GM21576 (cell line): ENCODE data around the gene ACADM.
A peak's percentile ranks its signal among the peaks of the same experiment; 100 is the strongest.
"Not testable (repeated sequence)": the region's sequence is repeated elsewhere in the genome, so short reads cannot be mapped to it uniquely, and the experiment has no call there.

Experiments used
- ATAC-seq: cut with Tn5 transposase; IDR thresholded peaks from one replicate; pipeline ENCODE4 v1.9.1; 2021; ENCODE audit warnings: mild to moderate bottlenecking, moderate library complexity; ENCODE audit not compliant: unreplicated experiment

The ACADM gene

DNA sequence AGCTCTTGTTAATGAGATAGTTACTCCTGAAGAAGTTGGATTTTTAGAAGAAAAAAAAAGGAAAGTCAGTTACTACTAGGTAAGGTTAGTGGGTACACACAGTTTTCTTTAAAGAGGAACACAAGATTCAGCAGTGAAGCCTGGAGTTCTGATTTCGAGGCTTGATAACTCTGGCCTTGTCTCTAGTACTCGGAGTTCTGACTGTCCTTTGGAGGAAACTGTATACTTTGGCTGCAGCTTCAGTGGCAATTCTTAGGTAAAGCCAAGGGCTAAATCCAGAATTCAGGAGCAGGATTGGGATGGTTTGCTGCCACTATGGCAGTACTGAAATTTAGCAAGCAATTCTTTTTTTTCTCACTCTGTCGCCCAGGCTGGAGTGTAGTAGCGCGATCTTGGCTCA is 9.2 kb downstream of the ACADM start:
- ATAC-seq, result no peak

DNA sequence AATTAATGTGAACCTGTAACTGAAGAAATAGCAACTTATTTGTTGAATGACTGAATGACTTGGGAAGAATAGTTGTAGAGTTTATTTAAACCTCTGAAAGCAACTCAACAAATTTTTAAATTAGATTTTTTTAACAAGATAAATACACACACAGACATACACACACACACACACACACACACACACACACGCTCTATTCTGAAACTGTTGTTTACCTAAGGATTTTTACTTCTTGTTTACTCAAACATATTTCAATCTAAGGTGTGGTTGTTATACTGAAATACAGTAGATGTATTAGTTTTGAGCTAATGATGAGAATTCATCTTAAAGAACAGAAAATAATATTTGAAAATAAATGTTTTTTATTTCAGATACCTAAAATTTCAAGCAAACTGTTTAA is 11.5 kb downstream of the ACADM start:
- no peak for ATAC-seq

DNA sequence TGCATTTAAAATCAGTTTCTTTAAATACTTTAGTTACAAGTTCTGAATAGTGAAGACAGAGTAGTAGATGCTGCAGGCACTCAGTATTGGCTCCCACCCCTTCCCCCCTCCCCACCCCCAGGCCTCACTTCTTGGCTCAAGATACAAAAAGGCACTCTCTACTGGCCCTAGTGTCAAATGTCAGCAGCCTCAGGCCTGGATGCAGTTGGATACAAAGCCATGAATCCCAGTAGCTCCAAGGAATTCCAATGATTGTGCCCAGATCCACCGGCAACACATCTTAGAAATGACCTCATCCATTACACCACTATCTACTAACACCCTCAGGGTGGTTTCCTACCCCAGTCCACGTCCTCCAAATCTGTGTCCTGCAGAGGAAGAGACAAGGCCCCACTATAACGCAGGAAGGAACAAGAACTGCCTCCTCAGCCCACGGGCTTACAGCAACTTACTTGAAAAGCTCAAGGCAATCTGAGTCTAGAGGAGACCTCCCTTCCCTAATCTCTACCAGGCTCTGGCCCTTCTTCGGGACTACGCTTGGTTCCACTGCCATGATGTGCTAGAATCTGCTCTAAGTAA is 17.6 kb downstream of the ACADM start:
- ATAC-seq, result no peak

DNA sequence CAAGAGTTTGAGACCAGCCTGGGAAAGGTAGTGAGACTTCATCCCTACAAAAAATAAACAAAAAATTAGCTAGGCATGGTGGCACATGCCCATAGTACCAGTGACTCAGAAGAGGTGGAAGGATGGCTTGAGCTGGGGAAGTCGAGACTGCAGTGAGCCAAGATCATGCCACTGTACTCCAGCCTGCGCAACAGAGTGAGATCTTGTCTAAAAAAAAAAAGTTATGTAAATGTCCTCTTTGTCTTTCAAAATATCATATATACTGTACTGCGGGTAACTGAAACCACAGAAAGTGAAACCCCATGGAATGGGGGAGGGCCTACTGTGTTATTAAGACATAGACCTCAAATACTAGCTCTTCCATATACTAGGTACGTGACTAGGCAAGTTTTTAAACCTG is 20.8 kb downstream of the ACADM start:
- peak; percentile 85 for ATAC-seq

DNA sequence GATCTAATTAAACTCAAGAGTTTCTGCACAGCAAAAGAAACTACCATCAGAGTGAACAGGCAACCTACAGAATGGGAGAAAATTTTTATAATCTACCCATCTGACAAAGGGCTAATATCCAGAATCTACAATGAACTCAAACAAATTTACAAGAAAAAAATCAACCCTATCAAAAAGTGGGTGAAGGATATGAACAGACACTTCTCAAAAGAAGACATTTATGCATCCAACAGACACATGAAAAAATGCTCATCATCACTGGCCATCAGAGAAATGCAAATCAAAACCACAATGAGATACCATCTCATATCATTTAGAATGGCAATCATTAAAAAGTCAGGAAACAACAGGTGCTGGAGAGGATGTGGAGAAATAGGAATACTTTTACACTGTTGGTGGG is 32.7 kb downstream of the ACADM start:
- not testable (repeated sequence) for ATAC-seq

DNA sequence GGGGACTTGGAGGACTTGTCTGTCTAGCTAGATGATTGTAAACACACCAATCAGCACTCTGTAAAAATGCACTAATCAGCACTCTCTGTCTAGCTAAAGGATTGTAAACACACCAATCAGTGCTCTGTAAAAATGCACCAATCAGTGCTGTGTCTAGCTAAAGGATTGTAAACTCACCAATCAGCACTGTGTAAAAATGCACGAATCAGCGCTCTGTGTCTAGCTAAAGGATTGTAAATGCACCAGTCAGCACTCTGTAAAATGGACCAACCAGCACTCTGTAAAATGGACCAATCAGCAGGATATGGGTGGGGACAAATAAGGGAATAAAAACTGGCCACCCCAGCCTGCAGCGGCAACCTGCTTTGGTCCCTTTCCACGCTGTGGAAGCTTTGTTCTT is 34.0 kb downstream of the ACADM start:
- ATAC-seq, result not testable (repeated sequence)

DNA sequence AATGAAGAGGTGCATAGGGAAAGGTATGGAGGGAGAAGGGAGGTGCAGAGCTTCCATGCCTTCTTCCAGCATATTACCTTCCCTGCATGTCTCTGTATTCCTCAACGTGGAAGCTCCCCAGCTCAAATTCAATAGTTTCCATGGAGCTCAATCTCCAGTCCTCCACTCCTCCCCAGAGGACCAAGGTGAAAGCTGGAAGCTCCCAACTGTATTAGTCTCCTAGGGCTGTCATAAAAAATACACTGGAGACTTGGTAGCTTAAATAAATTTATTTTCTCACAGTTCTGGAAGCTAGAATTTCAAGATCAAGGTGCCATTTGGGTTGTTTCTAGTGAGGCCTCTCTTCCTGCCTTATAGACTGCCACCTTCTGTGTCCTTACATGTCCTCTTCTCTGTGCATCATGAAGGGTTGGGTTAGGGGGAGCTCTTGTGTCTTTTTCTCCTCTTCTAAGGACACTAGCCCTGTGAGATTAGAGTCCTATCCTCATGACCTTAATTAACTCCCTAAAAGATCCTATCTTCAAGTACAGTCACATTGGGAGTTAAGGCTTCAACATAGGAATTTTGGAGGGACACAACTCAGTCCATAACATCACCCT is 39.6 kb downstream of the ACADM start:
- no peak for ATAC-seq

DNA sequence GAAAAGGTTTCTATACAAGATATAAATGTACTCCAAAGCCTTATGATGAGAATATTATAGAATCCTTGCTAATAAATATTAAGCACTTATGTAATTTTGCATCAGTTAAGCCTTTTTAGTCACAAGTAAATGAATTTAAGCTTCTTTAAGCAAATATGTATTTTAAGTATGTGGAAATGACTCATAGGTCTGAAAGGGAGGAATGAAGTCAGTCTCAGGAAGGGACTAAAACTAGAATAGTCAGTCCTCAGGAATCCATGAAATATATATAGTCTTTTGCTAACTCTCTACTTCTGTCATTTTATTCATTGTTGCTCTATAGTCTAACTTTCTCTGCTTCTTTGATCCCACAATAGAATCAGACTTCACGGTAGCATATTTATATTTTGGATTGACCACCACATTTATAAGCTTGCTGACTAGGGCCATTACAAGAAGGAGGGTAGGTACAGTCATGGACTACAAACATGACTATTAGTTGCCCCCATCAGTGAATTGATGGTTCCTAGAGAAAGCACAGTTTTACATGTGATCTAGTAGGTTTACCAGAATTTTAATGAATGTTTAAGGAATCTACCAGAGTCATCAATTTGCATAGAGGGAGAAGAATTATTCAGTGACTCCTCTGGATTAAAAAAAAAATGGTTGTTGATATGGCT is 41.3 kb downstream of the ACADM start:
- ATAC-seq, result no peak

DNA sequence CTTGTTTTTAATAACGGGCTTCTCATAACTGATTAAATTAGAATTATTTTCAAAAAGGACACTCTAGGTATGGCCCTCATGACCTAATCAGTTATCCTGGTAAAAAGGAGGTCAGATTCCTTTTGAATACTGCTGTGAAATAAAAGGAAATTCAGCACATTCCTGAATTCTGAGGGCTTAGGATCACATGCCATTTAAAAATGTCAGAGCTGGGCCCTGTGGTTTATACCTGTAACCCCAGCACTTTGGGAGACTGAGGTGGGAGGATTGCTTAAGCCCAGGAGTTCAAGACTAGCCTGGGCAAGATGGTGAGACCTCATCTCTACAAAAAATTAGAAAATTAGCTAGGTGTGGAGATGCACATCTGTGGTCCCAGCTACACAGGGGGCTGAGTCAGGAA is 43.5 kb downstream of the ACADM start:
- no peak for ATAC-seq

DNA sequence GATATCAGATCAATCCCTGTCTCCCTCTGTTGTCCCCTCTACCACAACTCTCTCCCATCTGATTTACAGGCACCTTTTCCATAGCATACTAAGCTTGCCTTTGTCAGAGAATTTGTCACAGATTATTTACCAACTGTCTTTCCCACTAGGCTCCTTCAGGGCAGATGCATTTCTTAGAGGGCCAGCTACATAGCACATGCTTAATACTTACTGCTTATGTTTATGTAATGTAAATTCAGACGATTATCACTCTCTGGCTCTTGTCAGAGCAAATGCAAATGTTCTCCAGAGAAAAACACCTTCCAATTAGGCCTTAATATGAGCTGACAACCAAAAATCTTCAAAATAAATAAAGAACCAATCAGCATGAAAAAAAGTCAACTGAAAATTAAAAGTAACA is 46.3 kb downstream of the ACADM start:
- ATAC-seq, result no peak

DNA sequence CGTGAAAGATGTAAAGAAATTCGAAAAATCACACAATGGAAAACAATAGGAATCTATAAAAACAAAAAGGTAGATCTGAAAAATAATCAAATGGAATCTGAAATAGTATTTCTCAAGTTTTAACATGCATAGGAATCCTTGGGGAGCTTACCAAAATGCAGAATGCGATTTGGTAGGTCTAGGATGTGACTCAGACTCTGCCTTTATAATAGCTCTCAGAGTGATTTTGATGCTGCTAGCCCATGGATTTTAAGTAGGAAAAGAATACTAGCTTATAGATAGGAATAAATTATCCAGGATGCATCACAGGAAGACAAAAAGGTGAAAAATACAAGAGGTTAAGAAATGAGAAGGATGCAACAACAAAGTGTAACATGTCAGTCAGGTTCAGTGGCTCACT is 47.5 kb downstream of the ACADM start:
- ATAC-seq, result no peak

DNA sequence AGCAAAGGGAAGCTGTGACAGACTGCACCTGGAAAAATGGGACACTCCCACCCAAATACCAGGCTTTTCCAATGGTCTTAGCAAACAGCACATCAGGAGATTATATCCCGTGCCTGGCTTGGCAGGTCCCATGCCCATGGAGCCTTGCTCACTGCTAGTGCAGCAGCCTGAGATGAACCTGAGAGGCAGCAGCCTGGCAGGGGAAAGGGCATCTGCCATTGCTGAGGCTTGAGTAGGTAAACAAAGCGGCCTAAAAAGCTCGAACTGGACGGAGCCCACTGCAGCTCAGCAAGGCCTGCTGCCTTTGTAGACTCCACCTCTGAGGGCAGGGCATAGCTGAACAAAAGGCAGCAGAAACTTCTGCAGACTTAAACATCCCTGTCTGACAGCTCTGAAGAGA is 53.3 kb downstream of the ACADM start:
- ATAC-seq, result not testable (repeated sequence)

DNA sequence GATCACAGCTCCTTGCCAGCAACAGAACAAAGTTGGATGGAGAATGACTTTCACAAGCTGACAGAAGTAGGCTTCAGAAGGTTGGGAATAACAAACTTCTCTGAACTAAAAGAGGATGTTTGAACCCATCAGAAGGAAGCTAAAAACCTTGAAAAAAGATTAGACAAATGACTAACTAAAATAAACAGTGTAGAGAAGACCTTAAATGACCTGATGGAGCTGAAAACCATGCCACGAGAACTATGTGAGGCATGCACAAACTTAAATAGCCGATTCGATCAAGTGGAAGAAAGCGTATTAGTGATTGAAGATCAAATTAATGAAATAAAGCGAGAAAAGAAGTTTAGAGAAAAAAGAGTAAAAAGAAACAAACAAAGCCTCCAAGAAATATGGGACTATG is 54.2 kb downstream of the ACADM start:
- not testable (repeated sequence) for ATAC-seq

DNA sequence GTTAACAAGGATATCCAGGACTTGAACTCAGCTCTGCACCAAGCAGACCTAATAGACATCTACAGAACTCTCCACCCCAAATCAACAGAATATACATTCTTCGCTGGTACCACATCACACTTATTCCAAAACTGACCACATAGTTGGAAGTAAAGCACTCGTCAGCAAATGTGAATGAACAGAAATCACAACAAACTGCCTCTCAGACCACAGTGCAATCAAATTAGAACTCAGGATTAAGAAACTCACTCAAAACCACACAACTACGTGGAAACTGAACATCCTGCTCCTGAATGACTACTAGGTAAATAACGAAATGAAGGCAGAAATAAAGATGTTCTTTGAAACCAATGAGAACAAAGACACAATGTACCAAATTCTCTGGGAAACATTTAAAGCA is 55.7 kb downstream of the ACADM start:
- ATAC-seq, result not testable (repeated sequence)

DNA sequence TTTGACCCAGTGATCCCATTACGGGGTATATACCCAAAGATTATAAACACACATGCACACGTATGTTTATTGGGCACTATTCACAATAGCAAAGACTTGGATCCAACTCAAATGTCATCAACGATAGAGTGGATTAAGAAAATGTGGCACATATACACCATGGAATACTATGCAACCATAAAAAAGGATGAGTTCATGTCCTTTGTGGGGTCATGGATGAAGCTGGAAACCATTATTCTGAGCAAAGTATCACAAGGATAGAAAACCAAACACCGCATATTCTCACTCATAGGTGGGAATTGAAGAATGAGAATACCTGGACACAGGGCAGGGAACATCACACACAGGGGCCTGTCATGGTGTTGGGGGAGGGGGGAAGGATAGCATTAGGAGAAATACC is 59.4 kb downstream of the ACADM start:
- not testable (repeated sequence) for ATAC-seq

DNA sequence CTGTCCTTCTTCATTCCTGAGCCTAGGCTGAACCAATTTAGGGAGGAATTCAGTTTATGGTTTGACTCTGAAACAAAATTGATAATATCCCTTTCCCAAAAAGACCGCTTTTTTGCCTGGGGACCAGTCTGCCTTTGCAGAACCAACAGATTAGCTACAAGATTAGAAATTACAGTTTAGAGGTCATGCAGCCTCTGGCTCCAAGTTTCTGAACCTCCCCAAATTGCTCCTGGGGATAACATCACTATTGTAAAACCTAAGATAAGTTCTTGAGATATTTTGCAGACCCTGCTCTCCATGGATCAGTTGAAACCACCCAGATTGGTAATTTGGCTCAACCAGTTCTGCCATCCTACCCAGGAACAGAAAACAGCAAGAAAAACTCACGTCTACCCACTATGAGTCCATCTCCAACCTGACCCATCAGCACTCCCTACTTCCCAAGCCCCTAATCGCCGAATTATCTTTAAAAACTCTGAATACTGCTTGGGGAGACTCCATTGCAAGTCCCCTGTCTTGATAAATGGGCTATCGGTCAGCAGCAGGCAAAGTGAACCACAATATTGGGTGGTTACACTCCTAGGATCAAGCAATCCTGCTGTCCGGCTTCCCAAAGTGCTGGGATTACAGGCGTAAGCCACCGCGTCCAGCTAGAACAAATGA is 60.9 kb downstream of the ACADM start:
- peak; percentile 3 for ATAC-seq

DNA sequence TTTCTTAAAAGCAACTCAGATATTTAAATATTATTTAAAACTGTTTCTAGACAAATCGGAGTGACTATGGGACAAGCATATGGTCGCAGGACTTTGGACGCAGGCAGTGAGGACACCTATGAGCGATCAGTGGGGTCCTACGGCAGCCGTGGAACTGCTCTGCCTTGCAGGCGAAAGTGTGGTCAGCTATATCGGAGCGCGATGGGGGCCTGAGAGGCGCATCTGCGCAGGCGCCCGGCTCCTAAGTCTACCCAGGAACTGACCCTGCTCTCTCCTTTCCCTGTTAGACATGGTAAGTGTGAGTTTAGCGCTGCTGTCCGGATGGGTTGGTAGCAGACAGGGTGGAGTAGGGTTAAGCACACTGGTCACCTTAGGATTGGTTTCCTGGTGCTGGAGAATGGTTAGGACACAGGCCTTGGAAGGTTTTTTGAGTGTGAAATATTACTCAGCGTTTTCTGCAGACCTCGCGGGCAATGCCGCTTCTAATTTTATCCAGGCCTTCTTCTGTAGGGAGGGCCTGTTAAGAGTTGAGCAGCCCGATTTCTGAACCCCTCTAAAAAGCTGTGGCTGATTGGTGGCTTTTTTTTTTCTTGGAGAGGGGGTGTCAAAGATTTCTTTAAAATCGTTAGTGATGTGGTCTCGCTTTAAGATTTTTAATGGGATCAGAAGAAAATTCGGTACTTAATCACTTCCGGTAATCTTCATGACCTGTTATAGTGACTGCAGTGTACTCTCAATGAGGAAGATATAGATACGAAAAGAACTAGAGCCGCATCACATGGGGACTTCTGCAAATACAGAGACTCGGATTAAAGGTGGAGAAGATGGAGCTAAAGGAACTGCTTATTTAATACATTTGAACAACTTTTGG is 61.7 kb downstream of the ACADM start, which contains the start of gene RABGGTB:
Gene RABGGTB, plus strand, starts transcription at position 274 of the 871 bp plus-strand sequence. Its CDS starts 16 bp downstream, at position 290.
- ATAC-seq, result peak; percentile 68

DNA sequence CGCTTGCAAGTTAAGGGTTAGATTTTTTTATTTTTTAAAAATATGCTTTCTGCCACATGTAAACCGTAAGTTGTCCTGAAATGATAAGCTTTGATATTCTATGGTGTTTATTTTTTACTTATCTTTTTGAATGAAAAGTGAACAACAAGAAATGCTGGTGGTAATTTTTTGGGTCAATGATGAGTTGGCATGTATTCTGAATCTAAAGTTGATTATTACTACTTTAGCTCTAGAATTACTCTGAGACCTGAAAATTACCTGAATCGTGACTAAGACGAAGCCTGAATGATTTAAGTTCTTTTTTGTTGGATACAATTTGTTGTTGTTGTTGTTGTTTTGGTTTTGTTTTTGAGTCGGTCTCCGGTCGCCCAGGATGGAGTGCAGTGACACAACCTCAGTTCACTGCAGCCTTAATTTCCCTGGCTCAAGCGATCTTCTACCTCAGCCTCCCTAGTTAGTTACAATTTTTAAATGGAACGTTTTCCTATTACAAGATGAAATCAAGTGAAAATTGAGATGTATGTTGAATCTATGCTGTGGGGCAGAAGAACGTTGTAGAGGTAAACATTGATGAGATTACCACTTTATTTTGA is 62.5 kb downstream of the ACADM start:
- no peak for ATAC-seq

DNA sequence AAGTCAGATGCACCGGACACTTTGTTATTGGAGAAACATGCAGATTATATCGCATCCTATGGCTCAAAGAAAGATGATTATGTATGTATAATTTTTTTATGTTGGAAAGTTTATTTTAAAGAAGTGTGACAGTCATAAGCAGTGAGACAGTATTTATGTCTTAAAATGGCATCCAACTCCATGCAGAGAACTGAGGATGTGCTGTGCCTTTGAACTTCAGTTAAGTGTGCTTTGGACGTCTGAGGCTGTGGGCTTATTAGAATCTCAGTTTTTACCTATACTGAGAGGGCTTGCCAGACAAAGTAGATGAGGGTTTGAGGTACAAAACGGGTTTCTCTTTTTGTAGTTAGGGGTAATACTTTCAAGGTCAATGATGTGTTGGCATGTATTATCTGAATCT is 63.0 kb downstream of the ACADM start:
- ATAC-seq, result no peak

DNA sequence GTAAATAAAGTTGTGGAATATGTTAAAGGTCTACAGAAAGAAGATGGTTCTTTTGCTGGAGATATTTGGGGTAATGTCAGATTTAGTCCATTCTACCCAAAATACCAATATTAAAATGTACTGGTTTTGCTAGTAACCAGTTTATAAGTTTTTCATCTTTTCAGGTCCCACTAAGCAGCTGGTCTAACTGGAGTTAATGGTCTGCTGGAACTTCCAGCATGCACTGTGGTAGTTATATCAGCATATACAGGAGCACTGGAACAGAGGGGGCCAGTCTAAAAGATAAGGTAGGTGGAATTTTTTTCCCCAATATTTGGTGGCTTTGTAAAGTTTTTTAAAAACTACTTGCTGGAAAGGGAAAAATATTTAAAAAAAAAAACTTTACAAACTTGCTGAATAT is 65.5 kb downstream of the ACADM start:
- no peak for ATAC-seq

DNA sequence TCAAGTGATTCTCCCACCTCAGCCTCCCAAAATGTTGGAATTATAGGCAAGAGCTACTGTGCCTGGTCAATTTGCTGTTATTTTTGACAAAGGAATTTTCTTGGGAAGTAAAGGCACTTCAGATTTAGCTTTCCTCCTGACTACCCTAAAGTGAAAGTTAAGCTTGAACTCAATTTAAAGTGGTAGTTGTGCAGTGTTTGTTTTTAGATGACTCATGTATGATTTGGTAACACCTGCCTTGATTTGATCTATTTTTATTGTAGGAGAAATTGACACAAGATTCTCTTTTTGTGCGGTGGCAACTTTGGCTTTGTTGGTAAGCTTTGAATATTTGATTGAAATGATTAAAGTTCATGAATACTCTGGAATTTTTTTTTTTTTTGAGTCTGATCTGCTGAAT is 66.5 kb downstream of the ACADM start:
- no peak for ATAC-seq
